C1 segment of cervical spinal cord (tissue), 14 donors: ENCODE results near the gene ADGRB2.

Source experiments
- DNase-seq, 14 donors: peaks; one replicate each; lab custom pipeline; 2025; lab: John Stamatoyannopoulos, UW

ADGRB2 gene

DNA sequence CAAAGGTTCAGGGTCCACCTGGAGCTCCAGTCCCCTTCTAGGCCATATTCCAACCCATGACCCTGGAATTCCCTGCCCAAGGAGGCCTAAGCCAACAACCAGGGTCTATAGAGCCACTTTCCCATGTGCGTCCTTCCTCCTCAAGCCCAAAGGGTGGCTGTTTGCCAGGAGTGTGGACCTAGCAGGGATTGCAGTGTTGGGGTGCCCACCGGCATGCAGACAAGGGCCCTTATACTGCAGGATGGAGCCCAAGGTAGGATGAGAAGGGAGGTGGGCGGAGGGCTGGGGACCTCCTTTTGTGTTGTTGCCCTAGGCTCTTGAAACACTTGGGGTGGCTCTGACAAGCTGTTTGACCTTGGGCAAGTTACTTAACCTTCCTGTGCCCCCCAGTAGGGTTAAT lies 19.7 kb upstream of the ADGRB2 start:
- no peak for DNase-seq

DNA sequence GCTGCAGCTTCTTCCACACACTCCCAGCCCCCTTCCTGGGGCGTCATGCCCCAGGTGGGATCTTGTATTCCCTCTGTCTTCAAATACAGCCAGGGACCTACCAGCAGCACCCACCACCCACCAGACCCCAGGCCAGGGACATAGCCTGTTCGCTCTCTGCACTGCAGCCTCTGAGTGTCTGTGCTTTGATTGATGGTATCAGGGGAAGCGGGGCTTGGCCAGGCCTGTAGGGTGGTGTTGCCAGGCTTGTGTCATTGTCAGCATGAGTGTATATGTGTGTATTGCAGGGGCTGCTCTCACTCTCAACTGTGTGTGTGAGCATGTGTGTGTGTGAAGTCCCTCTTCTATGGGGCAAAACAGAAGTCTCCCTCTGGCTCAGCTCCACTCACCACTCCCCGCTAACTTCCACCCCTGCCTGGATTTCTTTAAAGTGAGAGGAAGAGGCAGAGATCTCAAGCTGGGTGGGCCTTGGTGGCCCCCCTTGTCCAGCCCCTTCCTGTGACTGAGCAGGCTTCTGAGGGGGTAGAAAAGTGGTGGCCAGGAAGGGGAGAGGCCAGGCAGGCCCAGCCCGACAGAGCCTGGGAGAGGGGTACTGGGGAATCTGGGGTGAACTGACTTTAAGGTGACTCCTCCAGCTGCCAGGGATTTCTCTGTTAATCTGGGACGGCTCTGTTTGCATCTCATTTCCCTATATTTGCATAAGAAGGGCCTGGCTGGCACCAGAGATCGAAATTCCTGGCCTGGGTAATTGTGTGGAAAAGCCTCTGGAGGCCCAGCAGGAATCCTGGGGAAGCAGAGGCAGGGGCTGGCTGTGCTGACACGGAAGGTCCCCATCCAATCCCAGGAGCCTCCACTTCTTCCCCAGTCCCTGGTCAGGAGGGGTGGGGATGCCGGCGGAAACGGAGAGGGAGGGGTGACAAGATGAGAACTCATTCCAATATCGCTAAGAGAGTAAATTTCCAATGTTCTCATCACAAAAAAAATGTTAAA lies 18.6 kb upstream of the ADGRB2 start:
- no peak for DNase-seq

DNA sequence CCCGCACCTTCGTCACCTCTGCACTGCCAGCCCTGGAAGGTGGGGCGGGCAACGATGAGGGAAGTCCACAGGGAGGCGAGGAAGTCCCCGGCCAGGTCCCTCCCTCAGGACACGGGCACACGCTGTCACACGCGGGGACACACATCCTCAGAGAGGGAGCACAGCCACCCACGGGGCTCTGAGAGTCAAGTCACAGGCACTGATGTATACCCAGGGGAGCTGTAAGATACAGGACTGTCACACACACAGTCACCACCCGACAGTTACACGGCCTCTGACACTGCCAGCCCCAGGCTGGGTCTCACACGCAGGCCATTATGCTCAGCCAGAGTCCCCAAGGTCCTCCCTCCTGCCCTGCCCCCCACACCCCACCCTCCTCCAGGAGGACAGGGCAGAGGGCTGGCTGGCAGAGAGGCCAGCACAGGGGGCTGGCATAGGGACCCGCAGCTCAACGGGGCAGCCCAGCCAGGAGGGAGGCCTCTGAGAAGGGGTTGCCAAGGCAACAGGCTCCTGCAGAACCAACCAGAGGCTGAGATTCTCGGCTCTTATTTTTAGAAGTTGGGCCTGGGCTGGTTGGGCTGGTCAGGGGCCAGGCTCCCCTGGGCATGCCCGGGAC lies 17.7 kb upstream of the ADGRB2 start:
- peak in 2 of 14 donors; percentile 28 to 68 for DNase-seq

DNA sequence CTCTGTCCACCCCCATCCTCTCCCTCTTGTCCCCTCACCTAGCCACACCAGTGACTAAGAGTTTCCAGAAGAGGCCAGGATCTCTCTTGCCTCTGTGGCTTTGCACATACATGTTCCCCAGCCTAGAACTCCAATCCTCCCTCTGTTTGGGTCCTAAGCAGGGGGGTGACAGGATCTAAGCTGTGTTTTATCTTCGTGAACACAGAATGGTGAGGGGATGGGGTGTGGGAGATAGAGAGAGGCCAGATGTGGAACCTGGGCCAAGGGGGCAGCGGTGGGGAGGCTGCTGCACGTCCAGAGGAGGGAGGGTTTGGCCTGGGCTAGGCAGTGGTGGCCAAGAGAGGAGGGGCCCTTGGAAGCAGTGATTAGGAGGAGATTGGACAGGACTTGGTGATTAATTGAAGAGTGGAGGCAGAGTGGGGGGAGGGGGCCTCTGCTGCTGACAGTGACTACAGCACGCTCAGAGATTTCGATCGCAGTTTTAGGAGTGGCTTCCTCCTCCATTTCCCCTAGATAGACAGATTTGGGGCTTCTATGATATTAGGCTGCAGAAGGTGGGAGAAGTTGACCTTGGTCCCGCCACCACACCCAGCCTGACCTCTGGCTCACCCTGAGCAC lies 17.1 kb upstream of the ADGRB2 start:
- no peak for DNase-seq

DNA sequence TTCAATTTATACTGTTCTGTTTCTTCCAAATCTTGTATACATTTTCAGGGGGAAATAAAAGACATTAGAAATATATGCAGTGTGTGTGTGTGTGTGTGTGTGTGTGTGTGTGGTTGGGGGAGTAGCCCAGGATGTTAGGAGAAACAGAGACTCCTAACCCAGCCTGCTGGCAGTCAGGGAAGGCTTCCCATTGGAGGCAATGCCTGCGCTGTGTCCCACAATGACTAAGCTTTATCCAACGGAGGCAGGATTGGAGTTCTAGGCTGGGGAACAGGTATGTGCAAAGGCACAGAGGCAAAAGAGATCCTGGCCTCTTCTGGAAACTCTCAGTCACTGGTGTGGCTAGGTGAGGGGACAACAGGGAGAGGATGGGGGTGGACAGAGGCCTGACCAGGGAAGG lies 16.5 kb upstream of the ADGRB2 start:
- DNase-seq, result no peak

DNA sequence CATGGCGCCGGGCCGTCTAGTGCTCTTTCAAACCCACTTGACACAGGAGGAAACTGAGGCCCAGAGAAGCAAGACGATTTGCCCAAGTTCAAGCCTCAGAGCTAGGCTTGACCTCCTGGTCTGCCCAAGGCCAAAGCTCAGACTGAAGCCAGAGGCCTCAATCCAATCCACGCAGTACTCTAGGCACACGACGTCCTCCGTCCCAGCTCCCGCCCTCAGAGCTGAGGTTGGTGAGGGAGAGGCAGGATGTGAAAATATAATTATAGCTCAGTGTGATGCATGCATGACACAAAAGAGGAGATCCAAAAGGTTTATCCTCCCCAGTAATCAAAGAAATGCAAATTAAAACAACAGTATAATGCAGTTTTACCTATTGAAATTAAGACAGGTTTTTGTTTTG lies 15.5 kb upstream of the ADGRB2 start:
- no peak for DNase-seq

DNA sequence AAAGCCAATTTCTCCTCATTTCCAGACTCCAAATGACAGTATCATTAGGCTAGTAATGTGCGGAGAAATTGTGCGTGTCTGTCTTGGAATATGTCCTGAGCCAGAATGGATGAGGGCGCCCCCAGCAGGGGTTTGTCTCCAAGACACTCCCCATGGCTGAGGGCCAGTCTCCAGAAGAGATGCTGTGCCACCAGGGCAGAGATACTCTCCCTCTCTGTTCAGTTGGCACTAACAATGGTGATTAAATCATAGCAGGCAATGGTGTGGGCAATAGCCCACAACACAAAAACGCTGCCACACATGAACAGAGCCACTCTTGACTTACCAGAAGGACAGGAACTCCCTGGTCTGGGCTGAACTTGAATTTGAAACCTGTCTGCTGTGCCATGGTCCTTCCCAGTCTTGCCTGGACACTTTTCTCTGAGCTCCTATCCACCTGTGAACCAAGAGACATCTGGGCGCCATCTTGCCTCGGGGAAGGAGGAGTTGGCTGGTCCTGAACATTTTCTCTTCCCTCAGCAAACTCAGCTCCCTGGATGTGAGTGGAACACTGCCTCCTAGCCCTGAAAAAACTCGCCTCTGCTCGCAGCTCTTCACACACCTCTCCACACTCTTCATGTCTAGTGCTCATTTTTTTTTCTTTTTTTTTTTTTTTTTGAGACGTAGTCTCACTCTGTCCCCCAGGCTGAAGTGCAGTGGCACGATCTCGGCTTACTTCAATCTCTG lies 14.8 kb upstream of the ADGRB2 start:
- no peak for DNase-seq

DNA sequence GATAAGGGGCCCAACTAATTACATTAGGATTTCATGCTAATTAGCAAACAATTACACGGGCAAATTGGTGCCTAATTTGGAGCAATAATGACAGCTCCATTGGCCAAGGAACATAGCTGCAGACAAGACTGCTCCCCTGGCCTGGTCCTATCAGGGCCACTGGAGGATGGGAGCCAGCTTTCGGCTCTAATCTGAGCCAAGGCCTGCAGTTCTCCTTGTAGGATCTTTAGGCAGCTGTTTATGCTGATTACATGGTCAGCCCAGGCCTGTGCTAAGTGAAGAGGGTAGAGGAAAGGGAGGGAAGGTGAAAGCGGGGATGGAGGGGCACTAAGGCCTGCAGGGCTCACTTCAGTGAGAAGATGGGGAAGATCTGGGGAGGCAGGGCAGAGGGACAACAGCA lies 12.4 kb upstream of the ADGRB2 start:
- no peak for DNase-seq

DNA sequence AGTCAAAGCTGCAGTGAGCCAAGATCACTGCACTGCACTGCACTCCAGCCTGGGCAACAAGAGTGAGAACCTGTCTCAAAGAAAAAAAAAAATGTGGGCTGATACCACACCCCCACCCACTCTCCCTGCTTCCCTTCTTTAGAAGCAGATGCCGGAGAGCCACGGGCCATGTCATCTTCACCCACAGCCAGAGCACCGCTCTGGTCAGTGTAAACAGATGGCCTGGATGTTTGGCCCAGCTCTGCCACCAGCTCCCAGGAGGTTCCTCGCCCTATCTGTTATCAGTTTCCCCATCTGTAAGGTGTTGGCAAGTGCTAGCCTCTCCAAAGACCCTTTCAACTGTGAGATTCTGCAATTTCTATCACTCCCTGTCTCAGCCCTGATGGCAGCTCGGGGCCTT lies 11.9 kb upstream of the ADGRB2 start:
- no peak for DNase-seq

DNA sequence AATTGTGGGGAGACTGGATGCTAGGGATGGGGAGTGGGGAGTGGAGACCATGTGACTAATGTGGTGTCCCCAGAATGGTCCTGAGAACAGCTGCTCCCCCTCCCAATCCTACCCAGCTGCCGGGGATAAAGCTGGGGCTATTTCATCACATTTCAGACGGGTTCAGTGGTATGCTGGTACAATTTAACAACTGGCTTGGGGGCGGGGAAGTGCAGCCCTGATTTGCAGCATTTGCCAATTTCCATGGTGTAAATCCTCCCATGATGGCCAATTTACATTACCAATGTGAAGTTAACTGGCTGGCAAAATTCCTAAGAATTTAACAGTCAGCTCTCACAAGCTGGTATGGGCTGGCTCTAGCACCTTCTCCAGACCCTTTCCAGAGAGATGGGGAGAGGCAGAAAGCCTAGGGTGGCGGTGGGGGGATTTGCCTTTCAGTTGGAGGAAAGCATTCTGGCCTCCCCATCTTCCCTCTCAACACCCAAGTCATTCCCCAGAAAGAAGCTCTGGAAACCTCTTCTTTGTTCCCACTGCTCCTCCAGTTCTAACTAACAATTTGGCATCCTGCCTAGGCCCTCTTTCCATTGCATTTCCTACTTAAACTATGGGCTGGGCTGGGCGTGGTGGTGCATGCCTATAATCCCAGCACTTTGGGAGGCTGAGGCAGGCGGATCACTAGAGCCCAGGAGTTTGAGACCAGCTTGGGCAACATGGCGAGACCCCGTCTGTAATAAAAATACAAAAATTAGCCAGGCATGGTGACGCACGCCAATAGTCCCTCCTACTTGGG lies 11.3 kb upstream of the ADGRB2 start:
- DNase-seq, result no peak

DNA sequence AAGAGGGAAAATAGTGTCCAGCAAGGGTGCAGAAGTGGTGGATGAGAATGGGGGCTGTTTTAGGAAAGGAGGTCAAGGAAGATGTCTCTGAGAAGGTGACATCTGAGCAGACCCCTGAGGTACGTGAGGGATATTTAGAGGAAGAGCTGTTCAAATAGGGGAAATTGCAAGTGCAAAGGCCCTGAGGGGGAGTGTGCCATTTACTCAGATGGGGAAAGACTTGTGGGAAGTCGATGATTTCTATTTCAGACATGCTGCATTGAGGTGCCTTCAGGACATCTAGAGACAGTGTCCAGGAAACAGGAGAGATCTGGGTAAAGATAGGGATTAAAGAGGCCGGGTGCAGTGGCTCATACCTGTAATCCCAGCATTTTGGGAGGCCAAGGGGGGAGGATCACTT lies 10.4 kb upstream of the ADGRB2 start:
- no peak for DNase-seq

DNA sequence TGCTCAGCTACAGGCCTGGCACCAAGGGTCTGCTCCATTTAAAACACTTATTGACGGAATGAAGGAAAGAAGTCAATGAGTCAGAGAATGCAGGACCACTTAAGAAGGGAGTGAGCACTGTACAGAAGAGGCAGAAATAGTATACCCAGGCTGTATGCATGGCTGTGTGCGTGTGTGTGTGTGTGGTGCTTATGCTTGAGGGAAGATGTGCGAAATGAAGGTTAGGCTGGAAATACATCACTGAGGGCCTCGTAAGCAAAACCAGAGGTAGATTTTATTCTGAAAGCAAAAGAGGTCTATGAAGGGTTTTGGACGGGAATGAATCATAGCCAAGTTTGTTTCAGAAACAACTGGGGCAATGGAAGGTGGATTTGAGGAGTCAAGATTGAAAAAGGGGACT lies 9.7 kb upstream of the ADGRB2 start:
- no peak for DNase-seq

DNA sequence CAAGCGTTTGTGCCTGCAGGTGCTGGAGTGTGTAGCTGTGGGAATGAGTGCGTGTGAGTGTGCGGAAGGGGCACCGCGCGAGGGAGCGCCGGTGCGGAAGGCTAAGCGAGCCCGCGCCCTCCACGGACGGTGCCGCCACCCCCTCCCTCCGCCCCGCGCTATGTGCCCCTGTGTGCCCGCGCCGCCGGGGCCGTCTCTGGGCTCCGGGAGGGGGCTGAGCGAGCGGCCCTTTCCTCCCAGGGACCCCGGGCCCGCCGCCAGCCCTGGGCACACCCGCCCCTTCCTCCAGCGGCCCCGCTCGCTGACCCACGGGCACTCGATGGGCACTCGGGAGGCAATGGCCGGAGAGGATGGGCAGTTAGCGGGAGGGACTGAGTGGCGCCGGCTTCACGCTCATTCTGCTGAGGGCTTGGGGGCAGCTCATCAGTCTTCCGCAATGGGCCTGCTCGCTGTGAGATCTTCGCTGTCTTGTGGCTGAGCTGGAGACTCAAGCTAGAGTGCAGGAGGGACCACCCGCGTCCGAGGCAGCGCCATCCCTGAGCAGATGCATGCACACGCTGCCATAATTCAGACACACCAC lies 8.6 kb upstream of the ADGRB2 start:
- no peak for DNase-seq

DNA sequence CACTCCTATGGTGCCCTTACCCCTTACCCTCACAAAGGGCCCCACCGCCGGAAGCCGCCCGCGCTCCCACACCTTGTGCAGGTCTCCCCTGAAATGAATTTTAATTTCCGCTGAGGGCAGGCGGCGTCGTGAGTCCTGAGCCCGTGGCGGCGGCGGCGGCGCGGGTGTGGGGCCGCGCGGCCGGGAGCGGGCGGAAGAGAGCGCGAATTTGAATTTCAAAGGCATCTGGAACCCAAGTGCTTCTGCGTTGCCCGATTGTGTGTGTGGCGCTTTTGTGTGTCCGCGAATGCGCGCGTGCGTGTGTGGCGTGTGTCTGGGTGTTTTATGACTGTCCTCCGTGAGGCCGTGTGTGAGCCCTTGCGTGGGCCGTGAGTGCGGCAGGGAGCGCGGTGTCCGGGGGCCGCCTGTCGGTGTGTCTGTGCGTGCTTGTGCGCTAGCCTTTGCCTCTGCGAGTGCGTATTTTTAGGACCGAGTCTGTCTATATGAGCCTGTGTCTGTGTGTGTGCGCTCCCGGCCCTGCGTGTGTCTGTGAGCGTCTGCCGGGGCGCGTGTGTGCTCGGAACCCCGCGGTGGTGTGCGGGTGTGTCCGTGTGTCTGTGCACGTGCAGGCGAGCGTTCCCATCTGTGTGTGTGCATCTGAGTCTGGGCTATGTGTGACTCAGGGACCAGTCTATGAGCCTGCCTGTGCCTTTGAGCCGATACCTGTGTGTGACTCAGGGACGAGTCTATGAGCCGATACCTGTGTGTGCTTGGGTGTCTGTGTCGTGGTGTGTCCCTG lies 7.9 kb upstream of the ADGRB2 start:
- peak in 1 of 14 donors; percentile 52 for DNase-seq

DNA sequence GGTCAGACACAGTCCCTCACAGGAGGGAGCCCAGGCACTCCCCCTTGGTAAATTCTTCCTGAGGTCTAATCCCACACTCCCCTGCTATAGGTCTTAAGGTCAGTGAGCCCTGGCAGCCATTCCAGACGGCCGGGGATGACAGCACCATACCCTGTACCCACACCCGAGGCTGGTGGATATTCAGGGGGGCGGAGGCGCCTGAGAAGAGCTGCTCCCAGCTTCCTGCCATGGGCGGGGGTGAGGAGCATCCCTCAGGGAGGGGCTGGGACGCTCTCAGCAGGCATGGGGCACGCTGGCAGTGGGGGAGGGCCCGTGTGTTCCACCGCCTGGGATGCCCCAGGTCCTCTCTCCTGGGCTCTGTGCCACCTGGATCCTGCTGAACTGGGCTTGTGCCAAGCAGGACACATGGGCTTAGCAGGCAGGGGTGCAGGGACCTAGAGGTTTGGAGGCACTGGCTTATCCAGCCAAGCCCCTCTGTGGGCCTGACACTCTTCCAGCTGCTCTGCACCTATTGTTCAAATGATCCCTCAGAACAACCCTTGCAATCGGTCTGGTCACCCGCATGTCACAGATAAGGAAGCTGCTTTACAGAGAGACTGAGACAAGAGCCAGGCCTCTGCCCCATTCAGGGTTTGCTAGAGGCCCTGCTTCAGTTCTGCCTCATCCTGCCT lies 5.7 kb upstream of the ADGRB2 start:
- peak in 6 of 14 donors; percentile 14 to 65 (median 28) for DNase-seq

DNA sequence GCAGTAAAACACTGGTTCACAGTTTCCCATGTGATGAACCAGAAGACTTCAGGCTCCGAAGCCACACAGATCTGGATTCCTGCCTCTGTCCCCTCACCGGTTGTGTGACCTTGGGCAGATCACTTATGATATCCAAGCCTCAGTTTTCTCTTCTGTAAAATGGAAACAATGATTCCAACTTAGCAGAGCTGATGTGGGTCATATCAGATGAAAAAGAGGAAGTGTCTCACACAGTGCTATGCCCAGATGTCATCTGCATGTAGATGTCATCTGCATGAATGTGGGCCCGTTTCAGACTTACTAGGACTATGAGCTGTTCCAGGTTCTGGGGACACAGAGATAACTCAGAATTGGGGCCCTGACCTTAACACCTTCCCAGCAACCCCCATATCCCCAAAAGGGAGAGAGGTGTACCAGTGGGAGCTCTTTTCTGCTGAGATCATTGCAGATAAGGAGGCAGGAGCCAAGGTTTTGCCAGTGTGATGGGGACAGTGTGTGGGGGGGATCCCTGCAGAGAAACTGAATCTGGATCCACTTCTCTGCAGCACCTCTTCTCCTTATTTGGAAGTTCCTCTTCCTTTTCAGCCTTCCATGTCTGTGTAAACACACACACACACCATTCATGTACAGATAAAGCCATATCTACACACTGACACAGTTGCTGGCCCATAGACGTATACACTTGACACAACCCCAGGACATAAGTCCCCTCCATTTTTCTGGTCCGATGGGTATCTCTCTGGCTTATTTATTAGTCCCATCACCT lies 5.0 kb upstream of the ADGRB2 start:
- no peak for DNase-seq

DNA sequence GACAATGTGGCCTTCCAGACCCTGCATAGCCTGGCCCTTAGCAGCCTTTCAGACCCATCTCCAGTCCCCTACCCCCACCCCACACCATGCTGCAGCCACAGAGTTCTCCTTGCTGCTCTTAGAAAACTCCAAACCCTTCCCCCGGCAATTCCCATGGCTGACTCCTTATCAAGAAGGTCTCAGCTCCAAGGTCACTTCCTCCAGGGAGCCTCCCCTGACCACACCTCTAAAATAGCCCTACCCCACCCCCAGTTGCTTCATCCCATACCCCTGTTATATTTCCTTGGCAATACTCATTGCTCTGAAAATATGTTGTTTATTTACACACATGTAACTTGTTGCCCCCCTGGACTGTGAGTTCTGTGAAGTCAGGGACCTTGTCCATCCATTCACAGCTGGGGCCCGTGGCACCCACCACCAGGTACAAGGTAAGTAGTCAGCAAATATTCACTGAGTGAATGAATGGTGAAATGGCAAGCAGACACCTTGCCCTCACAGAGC lies 4.3 kb upstream of the ADGRB2 start:
- no peak for DNase-seq

DNA sequence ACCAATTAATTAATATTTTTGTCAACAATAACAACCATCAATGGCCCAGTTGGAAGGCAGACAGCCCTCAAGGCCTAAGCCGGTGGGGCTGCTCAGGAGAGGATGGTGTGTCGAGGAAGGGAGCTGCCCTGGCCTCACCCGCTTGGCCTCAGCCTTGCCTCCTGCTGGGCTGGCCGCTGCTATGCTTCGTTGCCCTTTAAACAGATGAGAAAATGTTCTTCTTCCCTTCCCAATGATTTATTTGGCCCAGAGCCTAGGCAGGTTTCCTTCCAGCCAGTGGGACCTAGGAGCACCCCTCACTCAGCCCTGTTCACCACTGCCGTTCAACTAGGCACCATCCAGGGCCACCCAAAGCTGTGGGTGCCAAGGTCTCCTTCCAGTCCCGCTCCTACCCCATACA lies 3.1 kb upstream of the ADGRB2 start:
- no peak for DNase-seq
